AG04450 (cell line): ENCODE results near the gene TSPAN14. TPM values are rescaled to one million over a fixed set of nuclear protein-coding genes. Genes with fewer than 3 reads are reported as not detected.

ENCODE experiments used
- CTCF ChIA-PET: fragments of 300-600, 350-600 bp; formaldehyde crosslinking; extraction: SDS; loops from one replicate; lab custom pipeline; 2022; ENCODE audit warnings: antibody characterized with exemption, inconsistent platforms; lab: Charles Lee
- POLR2A ChIA-PET: fragments of 350-600 bp; formaldehyde crosslinking; extraction: SDS; loops from one replicate; lab custom pipeline; 2021; ENCODE audit warnings: antibody characterized with exemption, inconsistent platforms; lab: Yijun Ruan, JAX
- DNase-seq: peaks from one replicate; pipeline ENCODE4 v3.0.0-alpha.2; 2011; ENCODE audit warnings: low read depth, low spot score
- H3K27ac ChIP-seq: one replicate; pipeline ENCODE4 v1.5.1; 2012; ENCODE audit warnings: low read depth, low read length, control low read depth
- H3K27me3 ChIP-seq: one replicate; pipeline ENCODE4 v1.6.0; 2012; ENCODE audit warnings: low read length; ENCODE audit not compliant: control insufficient read depth, insufficient read depth
- H3K4me3 ChIP-seq: 2 replicates; pipeline ENCODE4 v1.5.1; 2011; ENCODE audit warnings: mild to moderate bottlenecking, low read depth, low read length, control low read depth
- H3K9me3 ChIP-seq: 2 replicates; pipeline ENCODE4 v1.5.1; 2012; ENCODE audit warnings: low read length; ENCODE audit not compliant: control insufficient read depth, insufficient read depth
- CTCF ChIP-seq: IDR thresholded peaks from 2 replicates; pipeline ENCODE4 v1.5.1; 2011; ENCODE audit warnings: low read depth, low read length, control low read depth, inconsistent platforms
- polyA plus RNA-seq: library from polyadenylated mRNA; depleted of rRNA; stranded (reverse); fragments of >200 nt; gene quantifications from 2 replicates; pipeline ENCODE4 v1.2.3, GENCODE V29; 2011

TSPAN14 gene
- polyA plus RNA-seq, 1 experiment, result 27.3 TPM

DNA sequence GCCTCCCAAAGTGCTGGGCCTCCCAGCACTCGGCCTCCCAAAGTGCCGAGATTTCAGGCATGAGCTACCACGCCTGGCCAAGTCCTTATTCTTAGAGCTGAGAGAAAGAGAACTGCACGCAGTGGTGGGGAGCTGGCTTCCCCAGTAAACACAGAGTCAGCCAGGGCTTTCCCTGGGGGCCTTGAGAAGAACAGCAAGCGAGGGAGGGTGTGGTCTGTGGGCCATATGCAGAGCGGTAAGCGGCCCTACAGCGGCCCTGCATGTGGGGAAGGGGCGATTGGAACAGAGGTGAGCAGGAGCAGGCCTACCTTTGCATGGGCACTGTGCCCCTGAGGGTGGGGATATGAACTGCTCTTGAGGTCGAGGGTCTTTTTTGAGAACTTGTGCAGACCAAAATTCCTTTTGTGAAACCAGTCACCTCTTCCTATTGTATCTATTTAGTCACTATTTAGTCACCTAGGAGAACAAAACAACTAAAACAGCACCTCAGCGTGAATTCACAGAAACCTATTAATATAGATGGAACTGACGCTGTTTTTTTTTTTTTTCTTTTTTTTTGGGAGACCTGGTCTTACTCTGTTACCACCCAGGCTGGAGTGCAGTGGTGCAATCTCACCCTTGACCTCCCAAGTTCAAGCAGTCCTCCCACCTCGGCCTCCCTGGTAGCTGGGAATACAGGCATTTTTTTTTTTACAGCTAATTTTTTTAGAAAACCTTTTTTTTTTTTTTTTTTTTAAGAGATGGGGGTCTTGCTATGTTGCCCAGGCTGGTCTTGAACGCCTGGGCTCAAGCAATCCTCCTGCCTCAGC lies 46.7 kb downstream of the TSPAN14 start:
- ChIA-PET POLR2A (no interaction called here), CTCF (interaction anchor here (0.9 to 7.1 kb wide), 2 partner anchors 38 to 56 kb away, joined by 3 to 53 read pairs; no protein-coding TSS in a partner anchor)
- Histone ChIP-seq H3K27me3 (no peaks in the 10 kb centered on the region), H3K4me3 (no peak overlapping the region), H3K9me3 (no peaks in the 10 kb centered on the region), H3K27ac (no peak overlapping the region)
- no peak for DNase-seq
- TF ChIP-seq CTCF, result no peak

GRCh38 chr10:80501381-80501912 lies 47.3 kb downstream of the TSPAN14 start:
- TF ChIP-seq CTCF, result no peak
- POLR2A ChIA-PET, result no interaction called here
- no peaks in the 10 kb centered on the region for H3K27me3 ChIP-seq
- no peak for DNase-seq
- no peaks in the 10 kb centered on the region for H3K9me3 ChIP-seq
- H3K4me3 ChIP-seq, result no peak overlapping the region
- CTCF ChIA-PET, result interaction anchor here (0.9 to 7.1 kb wide), 2 partner anchors 39 to 57 kb away, joined by 3 to 53 read pairs; no protein-coding TSS in a partner anchor
- no peak overlapping the region for H3K27ac ChIP-seq

DNA sequence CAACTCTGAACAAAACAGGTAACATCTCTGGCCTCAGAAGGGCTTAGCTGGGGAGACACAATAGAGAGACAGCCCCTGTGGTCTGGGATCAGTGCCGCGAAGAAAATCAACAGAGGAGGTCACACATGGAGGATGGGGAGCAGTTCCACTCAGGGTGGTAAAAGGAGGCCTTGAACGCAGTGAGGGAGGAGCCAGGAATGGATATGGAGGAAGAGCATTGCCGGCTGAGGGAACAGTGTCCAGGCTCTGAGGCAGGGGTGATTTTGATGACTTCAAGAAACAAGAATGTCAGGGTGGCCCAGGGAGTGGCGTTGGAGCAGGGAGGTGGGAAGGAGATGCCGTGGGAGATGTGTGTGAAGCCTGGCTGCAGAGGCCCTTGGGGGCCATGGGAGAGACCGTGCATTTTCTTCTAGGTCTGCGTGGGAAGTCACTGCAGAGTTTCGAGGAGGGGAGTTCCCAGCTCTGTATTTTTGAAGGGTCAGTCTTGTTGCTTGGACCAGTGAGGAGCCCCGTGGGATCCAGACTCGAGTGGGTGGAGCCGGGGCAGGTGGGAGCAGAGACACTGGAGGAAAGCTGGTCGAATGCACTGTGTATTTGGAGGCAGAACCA lies 47.9 kb downstream of the TSPAN14 start:
- POLR2A ChIA-PET, result no interaction called here
- Histone ChIP-seq H3K27me3 (no peaks in the 10 kb centered on the region), H3K9me3 (no peaks in the 10 kb centered on the region), H3K4me3 (no peak overlapping the region), H3K27ac (no peak overlapping the region)
- DNase-seq, result no peak
- CTCF ChIA-PET, result interaction anchor here (0.9 to 7.1 kb wide), 3 partner anchors 39 to 57 kb away, joined by 3 to 53 read pairs (median 3); no protein-coding TSS in a partner anchor
- no peak for TF ChIP-seq CTCF

DNA sequence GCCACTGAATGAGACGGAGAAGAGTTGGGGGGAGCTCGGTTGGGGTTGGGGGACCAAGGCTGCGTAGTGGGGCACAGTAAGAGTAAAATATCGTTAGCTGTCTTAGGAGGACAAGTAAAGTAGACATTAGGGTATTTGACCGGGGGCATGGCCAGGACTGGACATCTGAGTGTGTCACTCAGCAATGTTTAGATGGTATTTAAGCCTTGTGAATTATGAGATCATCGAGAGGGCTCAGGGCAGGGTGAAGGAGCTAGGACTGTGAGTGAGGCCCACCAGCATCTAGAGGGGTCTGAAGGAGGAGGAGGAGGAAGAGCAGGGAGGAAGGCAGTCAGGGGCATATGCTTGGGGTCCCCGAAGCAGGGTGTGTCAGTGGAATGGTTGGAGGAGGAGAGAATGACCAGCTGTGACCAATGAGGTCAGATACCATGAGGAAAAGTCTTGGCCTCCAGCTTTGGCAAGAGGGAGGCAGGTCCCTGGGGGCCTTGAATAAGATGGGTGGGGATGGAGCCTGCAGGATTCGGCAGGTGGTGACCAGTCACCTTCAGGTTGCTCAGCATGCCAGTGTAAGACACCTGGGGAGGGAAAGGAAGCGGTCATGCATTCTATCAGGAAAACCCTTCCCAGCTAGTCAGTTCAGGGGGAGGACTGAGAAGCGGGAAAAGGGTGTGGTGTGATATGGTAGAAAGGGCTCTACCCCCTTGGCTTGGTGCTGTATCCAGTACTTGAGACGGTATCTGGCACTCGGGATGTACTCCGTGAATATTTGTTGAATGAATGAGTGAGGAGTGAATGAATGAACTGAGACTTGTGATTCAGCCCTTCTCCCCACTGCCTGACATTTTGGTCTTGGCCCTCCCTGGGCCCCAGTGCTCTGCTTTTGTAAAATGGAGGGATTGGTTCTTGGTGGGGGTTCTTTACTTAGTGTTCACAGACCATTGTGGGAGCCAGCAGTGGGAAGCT lies 48.8 kb downstream of the TSPAN14 start:
- H3K9me3 ChIP-seq, result no peaks in the 10 kb centered on the region
- TF ChIP-seq CTCF, result no peak
- no peak overlapping the region for H3K4me3 ChIP-seq
- H3K27ac ChIP-seq, result no peak overlapping the region
- H3K27me3 ChIP-seq, result no peaks in the 10 kb centered on the region
- ChIA-PET POLR2A (no interaction called here), CTCF (interaction anchor here (0.9 to 7.1 kb wide), 6 partner anchors 12 to 58 kb away, joined by 3 to 128 read pairs (median 40); no protein-coding TSS in a partner anchor)
- DNase-seq, result no peak
